HCT116 (cell line): ENCODE data around the gene HEBP1. TPM values are rescaled to one million over a fixed set of nuclear protein-coding genes. Genes with fewer than 3 reads are reported as not detected.

Source experiments
- ATAC-seq: fragments of 200-7000 bp; cut with Tn5 transposase; 2 replicates; pipeline ENCODE4 v1.9.1; 2020; ENCODE audit warnings: mild to moderate bottlenecking, moderate library complexity
- BruUV-seq: library from RNA; stranded (reverse); fragments of 400-500 nt; replicated peaks from 2 replicates; lab custom pipeline; 2021; lab: Mats Ljungman, UMichigan
- CTCF ChIA-PET: fragments of 300-600 bp; sonication (Branson Sonifier 250); formaldehyde crosslinking; loops from one replicate; lab custom pipeline; 2021; ENCODE audit warnings: antibody characterized with exemption; lab: Charles Lee
- POLR2A ChIA-PET: fragments of 300-600, 350-600 bp; sonication (Branson Sonifier 250); formaldehyde crosslinking; loops from one replicate; lab custom pipeline; 2021; ENCODE audit warnings: antibody characterized with exemption; lab: Charles Lee
- RAD21 ChIA-PET, 2 experiments: fragments of 300-600 bp; sonication (Branson Sonifier 250); formaldehyde crosslinking; loops; one replicate each; lab custom pipeline; 2023; ENCODE audit warnings: low total read pairs in 2 of 2; ENCODE audit not compliant: uncharacterized antibody in 2 of 2, unreplicated experiment in 2 of 2, low non-redundant PET in 1 of 2; lab: Charles Lee
- DNase-seq: peaks from one replicate; pipeline ENCODE4 v3.0.0-alpha.2; 2010; ENCODE audit warnings: low read depth, low spot score
- H2AFZ ChIP-seq: fragments of 200-600 bp; shearing (Covaris generic), sonication (generic); 2 replicates; pipeline ENCODE4 v1.6.1; 2017; ENCODE audit warnings: low read depth, mixed run types, mixed read lengths, antibody characterized with exemption, low read length; ENCODE audit not compliant: poor library complexity, severe bottlenecking
- H3K27ac ChIP-seq: 2 replicates; pipeline ENCODE4 v1.5.1; 2012; ENCODE audit warnings: low read depth, low read length
- H3K27me3 ChIP-seq: fragments of 200-600 bp; sonication (generic); 2 replicates; pipeline ENCODE4 v1.6.1; 2016; ENCODE audit warnings: mixed run types, low read length, mixed read lengths; ENCODE audit not compliant: insufficient read depth
- H3K36me3 ChIP-seq, 2 experiments: fragments of 200-500 bp in 1 of 2; fragments of 200-600 bp in 1 of 2; sonication (Bioruptor generic) in 1 of 2; sonication (generic) in 1 of 2; 2 replicates each; pipeline versions ENCODE4 v1.5.1 to v1.6.1; 2014 to 2016; ENCODE audit warnings: low read length in 2 of 2, inconsistent platforms in 1 of 2, mixed read lengths in 1 of 2, mixed run types in 1 of 2; ENCODE audit not compliant: insufficient read depth in 2 of 2, control insufficient read depth in 1 of 2
- H3K4me1 ChIP-seq, 2 experiments: fragments of 200-600 bp in 1 of 2; sonication (generic) in 1 of 2; 2 replicates each; pipeline versions ENCODE4 v1.5.1 to v1.6.1; 2012 to 2017; ENCODE audit warnings: low read length in 2 of 2, inconsistent platforms in 1 of 2, mild to moderate bottlenecking in 1 of 2, mixed read lengths in 1 of 2, mixed run types in 1 of 2, moderate library complexity in 1 of 2; ENCODE audit not compliant: insufficient read depth in 2 of 2, control insufficient read depth in 1 of 2
- H3K4me2 ChIP-seq: fragments of 200-600 bp; sonication (generic); 2 replicates; pipeline ENCODE4 v1.6.1; 2017; ENCODE audit warnings: mixed run types, low read length, mixed read lengths
- H3K4me3 ChIP-seq, 2 experiments: fragments of 200-600 bp in 1 of 2; sonication (generic) in 1 of 2; replicated peaks in 1 of 2; 2 replicates each; pipeline ENCODE4 v1.5.1; 2011 to 2016; ENCODE audit warnings: low read length in 2 of 2, control low read depth in 1 of 2, low read depth in 1 of 2, mild to moderate bottlenecking in 1 of 2, mixed read lengths in 1 of 2, mixed run types in 1 of 2
- H3K79me2 ChIP-seq: fragments of 200-600 bp; sonication (generic); 2 replicates; pipeline ENCODE4 v1.6.1; 2017; ENCODE audit warnings: mild to moderate bottlenecking, mixed run types, low read length, moderate library complexity, mixed read lengths; ENCODE audit not compliant: insufficient read depth
- H3K9ac ChIP-seq: fragments of 200-600 bp; sonication (generic); 2 replicates; pipeline ENCODE4 v1.6.1; 2016; ENCODE audit warnings: low read length, mixed read lengths
- H3K9me2 ChIP-seq: fragments of 200-600 bp; sonication (generic), shearing (Covaris generic); 2 replicates; pipeline ENCODE4 v1.6.1; 2017; ENCODE audit warnings: mixed run types, mild to moderate bottlenecking, moderate library complexity; ENCODE audit not compliant: insufficient read depth
- H3K9me3 ChIP-seq, 2 experiments: fragments of 200-500 bp in 1 of 2; fragments of 200-600 bp in 1 of 2; sonication (Bioruptor generic) in 1 of 2; sonication (generic) in 1 of 2; 2 replicates each; pipeline ENCODE4 v1.6.1; 2014 to 2017; ENCODE audit warnings: low read length in 2 of 2, mixed read lengths in 2 of 2, inconsistent platforms in 1 of 2, low read depth in 1 of 2, mild to moderate bottlenecking in 1 of 2, mixed run types in 1 of 2, moderate library complexity in 1 of 2; ENCODE audit not compliant: control insufficient read depth in 1 of 2, insufficient read depth in 1 of 2
- H4K20me1 ChIP-seq: fragments of 200-600 bp; sonication (generic), shearing (Covaris generic); 2 replicates; pipeline ENCODE4 v1.6.1; 2017; ENCODE audit warnings: mixed run types, mild to moderate bottlenecking, moderate library complexity; ENCODE audit not compliant: insufficient read depth
- CBX3 ChIP-seq: IDR thresholded peaks from 2 replicates; pipeline ENCODE4 v1.6.1; 2012; ENCODE audit warnings: low read depth
- CEBPB ChIP-seq: IDR thresholded peaks from 2 replicates; pipeline ENCODE4 v1.6.1; 2012; ENCODE audit warnings: low read depth
- EGR1 ChIP-seq: IDR thresholded peaks from 2 replicates; pipeline ENCODE4 v1.6.1; 2012; ENCODE audit warnings: low read depth
- EZH2 ChIP-seq: fragments of 200-600 bp; sonication (generic); IDR thresholded peaks from 2 replicates; pipeline ENCODE4 v1.6.1; 2017; ENCODE audit warnings: antibody characterized with exemption, mixed run types
- EZH2phosphoT487 ChIP-seq: fragments of 200-600 bp; IDR thresholded peaks from 2 replicates; pipeline ENCODE4 v1.6.1; 2018; ENCODE audit warnings: antibody characterized with exemption, borderline replicate concordance
- FOSL1 ChIP-seq: IDR thresholded peaks from 2 replicates; pipeline ENCODE4 v1.6.1; 2012; ENCODE audit warnings: low read depth
- JUND ChIP-seq: IDR thresholded peaks from 2 replicates; pipeline ENCODE4 v1.6.1; 2012
- MAX ChIP-seq: IDR thresholded peaks from 2 replicates; pipeline ENCODE4 v1.6.1; 2012
- POLR2A ChIP-seq: IDR thresholded peaks from 2 replicates; pipeline ENCODE4 v1.7.0; 2011; ENCODE audit warnings: borderline replicate concordance; ENCODE audit not compliant: insufficient read depth, insufficient read length; ENCODE audit errors: extremely low read depth
- POLR2AphosphoS5 ChIP-seq: IDR thresholded peaks from 2 replicates; pipeline ENCODE4 v1.6.1; 2011; ENCODE audit warnings: mild to moderate bottlenecking, low read depth, low read length, moderate library complexity
- RAD21 ChIP-seq: IDR thresholded peaks from 2 replicates; pipeline ENCODE4 v1.6.1; 2012; ENCODE audit warnings: low read depth, mild to moderate bottlenecking
- SIN3A ChIP-seq: IDR thresholded peaks from 2 replicates; pipeline ENCODE4 v1.6.1; 2012; ENCODE audit warnings: low read depth
- SP1 ChIP-seq: IDR thresholded peaks from 2 replicates; pipeline ENCODE4 v1.6.1; 2012; ENCODE audit warnings: low read depth
- TCF7L2 ChIP-seq: IDR thresholded peaks from 2 replicates; pipeline ENCODE4 v1.7.0; 2011; ENCODE audit warnings: borderline replicate concordance, inconsistent platforms; ENCODE audit not compliant: insufficient read depth, insufficient read length; ENCODE audit errors: extremely low read depth
- YY1 ChIP-seq: IDR thresholded peaks from 2 replicates; pipeline ENCODE4 v1.6.1; 2011; ENCODE audit warnings: low read length, low read depth, moderate library complexity, mild to moderate bottlenecking; ENCODE audit not compliant: insufficient replicate concordance; ENCODE audit errors: extremely low read depth
- ZFX ChIP-seq: fragments of 450-650 bp; IDR thresholded peaks from 2 replicates; pipeline ENCODE4 v1.6.1; 2017
- ZNF274 ChIP-seq: fragments of 200-500 bp; sonication (Bioruptor generic); IDR thresholded peaks from 2 replicates; pipeline ENCODE4 v1.6.1; 2014; ENCODE audit warnings: mild to moderate bottlenecking, low read depth, low read length, inconsistent platforms
- intact Hi-C: fragments of 100-400 bp; cut with micrococcal nuclease; formaldehyde crosslinking; loops from 2 replicates; pipeline ENCODE4 v1.10.0; 2022
- total RNA-seq: library from RNA; stranded (reverse); gene quantifications from one replicate; pipeline ENCODE4 v1.2.1, GENCODE V29; 2021; ENCODE audit not compliant: unreplicated experiment
- TF ChIP-seq, protein P1 (sequence below), 3 experiments: fragments of 200-600 bp in 1 of 3; sonication (generic) in 1 of 3; IDR thresholded peaks in 2 of 3; conservative IDR thresholded peaks in 1 of 3; 2 replicates each; pipeline ENCODE4 v1.5.1; 2012 to 2017; ENCODE audit warnings: low read depth in 2 of 3, low read length in 2 of 3, antibody characterized with exemption in 1 of 3, borderline replicate concordance in 1 of 3, control low read depth in 1 of 3, mild to moderate bottlenecking in 1 of 3, mixed read lengths in 1 of 3, mixed run types in 1 of 3, moderate library complexity in 1 of 3; ENCODE audit not compliant: insufficient read depth in 1 of 3

The HEBP1 gene
- total RNA-seq, 1 experiment from 2014 or later = 41.0 TPM

- Histone ChIP-seq H3K4me1 (no peaks in the 10 kb centered on the region), H3K27ac (no peak overlapping the region), H3K36me3 (no peaks in the 10 kb centered on the region), H4K20me1 (no peaks in the 10 kb centered on the region), H3K4me2 (no peak overlapping the region), H3K9ac (no peak overlapping the region), H3K27me3 (no peaks in the 10 kb centered on the region), H3K9me3 (no peaks in the 10 kb centered on the region), H3K9me2 (no peaks in the 10 kb centered on the region), H2AFZ (no peak overlapping the region), H3K4me3 (no peak overlapping the region), H3K79me2 (no peaks in the 10 kb centered on the region)
- intact Hi-C loops = no loop called here
- ATAC-seq (no peak), DNase-seq (no peak)
- no TSS peak for BruUV-seq
- POLR2A ChIA-PET = no interaction called here
- no peak for TF ChIP-seq SIN3A
- RAD21 ChIA-PET = no interaction called here
- CTCF ChIA-PET = no interaction called here
These were observed 27.0 kb upstream of the HEBP1 start for GRCh38 chr12:13027032-13027431.

- Histone ChIP-seq H3K9ac (no peak overlapping the region), H3K4me1 (no peaks in the 10 kb centered on the region), H3K36me3 (no peaks in the 10 kb centered on the region), H3K79me2 (no peaks in the 10 kb centered on the region), H3K4me3 (no peak overlapping the region), H2AFZ (no peak overlapping the region), H3K9me3 (no peaks in the 10 kb centered on the region), H3K27me3 (no peaks in the 10 kb centered on the region), H3K4me2 (no peak overlapping the region), H3K9me2 (no peaks in the 10 kb centered on the region), H4K20me1 (no peaks in the 10 kb centered on the region), H3K27ac (no peak overlapping the region)
- DNase-seq (no peak), ATAC-seq (no peak)
- ChIA-PET POLR2A (no interaction called here), RAD21 (no interaction called here), CTCF (interaction anchor here (0.6 kb wide), 1 partner anchor 215 kb away, joined by 3 read pairs; no protein-coding TSS in a partner anchor)
- no TSS peak for BruUV-seq
- intact Hi-C loops = no loop called here
- TF ChIP-seq ZFX (no peak), EZH2 (no peak), EZH2phosphoT487 (no peak), TCF7L2 (no peak), YY1 (no peak), EGR1 (no peak), POLR2A (no peak), JUND (no peak), FOSL1 (no peak), SP1 (no peak), POLR2AphosphoS5 (no peak), CBX3 (no peak), RAD21 (no peak), MAX (no peak), CEBPB (no peak), ZNF274 (no peak)
- TF ChIP-seq, protein P1, sequence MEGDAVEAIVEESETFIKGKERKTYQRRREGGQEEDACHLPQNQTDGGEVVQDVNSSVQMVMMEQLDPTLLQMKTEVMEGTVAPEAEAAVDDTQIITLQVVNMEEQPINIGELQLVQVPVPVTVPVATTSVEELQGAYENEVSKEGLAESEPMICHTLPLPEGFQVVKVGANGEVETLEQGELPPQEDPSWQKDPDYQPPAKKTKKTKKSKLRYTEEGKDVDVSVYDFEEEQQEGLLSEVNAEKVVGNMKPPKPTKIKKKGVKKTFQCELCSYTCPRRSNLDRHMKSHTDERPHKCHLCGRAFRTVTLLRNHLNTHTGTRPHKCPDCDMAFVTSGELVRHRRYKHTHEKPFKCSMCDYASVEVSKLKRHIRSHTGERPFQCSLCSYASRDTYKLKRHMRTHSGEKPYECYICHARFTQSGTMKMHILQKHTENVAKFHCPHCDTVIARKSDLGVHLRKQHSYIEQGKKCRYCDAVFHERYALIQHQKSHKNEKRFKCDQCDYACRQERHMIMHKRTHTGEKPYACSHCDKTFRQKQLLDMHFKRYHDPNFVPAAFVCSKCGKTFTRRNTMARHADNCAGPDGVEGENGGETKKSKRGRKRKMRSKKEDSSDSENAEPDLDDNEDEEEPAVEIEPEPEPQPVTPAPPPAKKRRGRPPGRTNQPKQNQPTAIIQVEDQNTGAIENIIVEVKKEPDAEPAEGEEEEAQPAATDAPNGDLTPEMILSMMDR (IDR thresholded peaks at IDR 0.05 in 2 of 3, conservative IDR thresholded peaks at IDR 0.05 in 1 of 3; ENCODE audit: borderline replicate concordance in 1 of 3, insufficient read depth in 1 of 3, low read depth in 2 of 3, low read length in 2 of 3) = no peak
These were observed 26.2 kb upstream of the HEBP1 start for GRCh38 chr12:13026286-13026685.
